ENCODE data around the gene FUOM. TPM values are rescaled to one million over a fixed set of nuclear protein-coding genes. Genes with fewer than 3 reads are reported as not detected.

FUOM gene
- total RNA-seq, 1 experiment from 2014 or later, result 41.8 TPM

- no peak overlapping the region for H2BK12ac ChIP-seq (ENCODE audit: insufficient read length, low read depth, low read length)
- no peak overlapping the region for H3K23ac ChIP-seq (ENCODE audit: insufficient read length, low read depth, low read length)
- Mint-ChIP-seq H3K4me3 (peak overlapping the region; percentile 66 to 74), H3K9me3 (peaks cover 0 to 3% of the 10 kb centered on the region in 2 experiments; a peak in 2 of 5 replicates), H3K36me3 (ENCODE audit: insufficient read depth in 1 of 3, low read depth in 3 of 3) (peaks cover 1 to 5% (median 3%) of the 10 kb centered on the region in 3 experiments; a peak in 1 of 7 replicates), H3K4me1 (no peaks in the 10 kb centered on the region), H3K27me3 (ENCODE audit: low read depth) (peaks cover 44% of the 10 kb centered on the region), H3K27ac (no peak overlapping the region)
- H3K79me1 ChIP-seq (ENCODE audit: insufficient read depth, low read depth, low read length, poor library complexity, severe bottlenecking), result no peaks in the 10 kb centered on the region
- no peak overlapping the region for H3K27ac ChIP-seq (ENCODE audit: insufficient read length, low read depth, low read length)
- peaks cover 8% of the 10 kb centered on the region for H3K23me2 ChIP-seq (ENCODE audit: insufficient read length, low read depth, low read length, poor library complexity, severe bottlenecking)
- H3K14ac ChIP-seq (ENCODE audit: insufficient read depth, low read length), result no peak overlapping the region
- H2BK120ac ChIP-seq (ENCODE audit: low read depth, low read length, poor library complexity, severe bottlenecking), result no peak overlapping the region
- H2BK5ac ChIP-seq (ENCODE audit: insufficient read length, low read length), result no peak overlapping the region
- no peak overlapping the region for H4K91ac ChIP-seq (ENCODE audit: insufficient read length, low read depth, low read length)
- no peak overlapping the region for H3K4ac ChIP-seq (ENCODE audit: low read depth, low read length)
- no peaks in the 10 kb centered on the region for H3K9me3 ChIP-seq (ENCODE audit: control insufficient read depth, low read depth, low read length)
- H4K5ac ChIP-seq (ENCODE audit: insufficient read length, low read depth, low read length), result no peak overlapping the region
- H3K56ac ChIP-seq (ENCODE audit: insufficient read length, low read depth, low read length), result no peak overlapping the region
- no peak overlapping the region for H2BK15ac ChIP-seq (ENCODE audit: low read depth, low read length)
- TF ChIP-seq CTCF (conservative IDR thresholded peaks at IDR 0.05), result no peak
- no peak overlapping the region for H2AK5ac ChIP-seq (ENCODE audit: insufficient read length, low read length)
- H3K18ac ChIP-seq (ENCODE audit: insufficient read length, low read depth, low read length), result no peak overlapping the region
- WGBS (ENCODE audit: extremely low coverage, insufficient read length, low lambda C conversion rate), result no CpG with 5 or more reads among the region's 36 CpGs
- no peaks in the 10 kb centered on the region for H3K4me1 ChIP-seq (ENCODE audit: insufficient read depth, low read length)
- no peak overlapping the region for H2BK20ac ChIP-seq (ENCODE audit: low read depth, low read length, poor library complexity, severe bottlenecking)
- no peaks in the 10 kb centered on the region for H3K79me2 ChIP-seq (ENCODE audit: insufficient read depth, low read length)
- no peak overlapping the region for H4K8ac ChIP-seq (replicated peaks; ENCODE audit: insufficient read length, low read depth, low read length)
- no peak overlapping the region for H2AFZ ChIP-seq (ENCODE audit: low read length)
- no peak overlapping the region for H3T11ph ChIP-seq (ENCODE audit: low read length)
- peaks cover 18% of the 10 kb centered on the region for H3K27me3 ChIP-seq (ENCODE audit: insufficient read depth, low read length)
- no peak for DNase-seq
- no peak overlapping the region for H3K4me2 ChIP-seq (ENCODE audit: insufficient read depth, insufficient read length, low read length)
- no peaks in the 10 kb centered on the region for H4K20me1 ChIP-seq (ENCODE audit: control insufficient read depth, insufficient read depth, insufficient read length)
- H3K9ac ChIP-seq (ENCODE audit: extremely low read depth, insufficient read length, low read length), result no peak overlapping the region
Measured at GRCh38 chr10:133379801-133380666, 22.2 kb upstream of the FUOM start.
